HG02759 (cell line): ENCODE results near the gene AFAP1L1.

Source experiments
- ATAC-seq: cut with Tn5 transposase; IDR thresholded peaks from one replicate; pipeline ENCODE4 v1.9.1; 2021; ENCODE audit warnings: mild to moderate bottlenecking, moderate library complexity; ENCODE audit not compliant: unreplicated experiment

Gene AFAP1L1

GRCh38 chr5:149367972-149368645, 96.5 kb downstream of the AFAP1L1 start:
- no peak for ATAC-seq

GRCh38 chr5:149370878-149371277, 99.2 kb downstream of the AFAP1L1 start:
- no peak for ATAC-seq

- ATAC-seq = peak; percentile 84
Measured at GRCh38 chr5:149371296-149371962, 99.8 kb downstream of the AFAP1L1 start.

- no peak for ATAC-seq
Measured at GRCh38 chr5:149372076-149372795, 100.6 kb downstream of the AFAP1L1 start.

- ATAC-seq = no peak
Measured at GRCh38 chr5:149372932-149373331, 101.3 kb downstream of the AFAP1L1 start.

- ATAC-seq = no peak
Measured at GRCh38 chr5:149374303-149374702, 102.6 kb downstream of the AFAP1L1 start.

- no peak for ATAC-seq
Measured at GRCh38 chr5:149374801-149375200, 103.1 kb downstream of the AFAP1L1 start.

- no peak for ATAC-seq
Measured at GRCh38 chr5:149375434-149375833, 103.8 kb downstream of the AFAP1L1 start.

- no peak for ATAC-seq
Measured at GRCh38 chr5:149376104-149376503, 104.4 kb downstream of the AFAP1L1 start.

- ATAC-seq = no peak
Measured at GRCh38 chr5:149376711-149377447, 105.2 kb downstream of the AFAP1L1 start.

GRCh38 chr5:149378241-149378820, 106.7 kb downstream of the AFAP1L1 start:
- ATAC-seq = no peak

GRCh38 chr5:149379177-149379761, 107.6 kb downstream of the AFAP1L1 start, which contains the start of gene IL17B:
Gene IL17B (minus strand): TSS chr5:149379292. CDS start chr5:149379225, 67 bp downstream.
- ATAC-seq = no peak

- no peak for ATAC-seq
Measured at GRCh38 chr5:149379818-149380374, 108.2 kb downstream of the AFAP1L1 start.

- no peak for ATAC-seq
Measured at GRCh38 chr5:149380466-149381121, 108.9 kb downstream of the AFAP1L1 start.

- ATAC-seq = peak; percentile 29
Measured at GRCh38 chr5:149381261-149381985, 109.8 kb downstream of the AFAP1L1 start.

GRCh38 chr5:149381986-149382338, 110.3 kb downstream of the AFAP1L1 start:
- peak; percentile 80 for ATAC-seq

GRCh38 chr5:149382517-149383220, 111.0 kb downstream of the AFAP1L1 start:
- no peak for ATAC-seq

GRCh38 chr5:149383399-149383798, 111.7 kb downstream of the AFAP1L1 start:
- no peak for ATAC-seq
